ENCODE data around the gene VAC14.

DNA sequence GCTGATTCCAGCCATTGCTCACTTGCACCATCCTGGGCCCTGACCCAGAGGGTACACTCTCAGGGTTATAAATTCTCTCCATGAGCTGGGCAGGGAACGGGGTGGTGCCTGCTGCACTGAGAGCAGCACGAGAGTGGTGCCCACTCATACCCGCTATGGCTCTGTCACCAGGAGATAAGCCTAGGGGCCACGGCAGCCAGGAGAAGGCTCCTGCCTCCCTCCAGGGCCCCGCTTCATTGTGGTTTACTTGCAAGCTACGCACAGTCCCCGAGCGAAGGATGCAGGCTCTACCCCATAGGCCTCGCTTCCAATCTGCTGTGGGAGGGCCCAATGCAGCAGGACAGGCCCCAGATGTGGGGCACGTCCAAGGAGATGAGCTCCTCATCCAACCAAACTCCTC lies 48.5 kb downstream of the VAC14 start:
- TF ChIP-seq EZH2phosphoT487 (IDR thresholded peaks at IDR 0.05; ENCODE audit: borderline replicate concordance), result no peak
- TF ChIP-seq, protein P1, sequence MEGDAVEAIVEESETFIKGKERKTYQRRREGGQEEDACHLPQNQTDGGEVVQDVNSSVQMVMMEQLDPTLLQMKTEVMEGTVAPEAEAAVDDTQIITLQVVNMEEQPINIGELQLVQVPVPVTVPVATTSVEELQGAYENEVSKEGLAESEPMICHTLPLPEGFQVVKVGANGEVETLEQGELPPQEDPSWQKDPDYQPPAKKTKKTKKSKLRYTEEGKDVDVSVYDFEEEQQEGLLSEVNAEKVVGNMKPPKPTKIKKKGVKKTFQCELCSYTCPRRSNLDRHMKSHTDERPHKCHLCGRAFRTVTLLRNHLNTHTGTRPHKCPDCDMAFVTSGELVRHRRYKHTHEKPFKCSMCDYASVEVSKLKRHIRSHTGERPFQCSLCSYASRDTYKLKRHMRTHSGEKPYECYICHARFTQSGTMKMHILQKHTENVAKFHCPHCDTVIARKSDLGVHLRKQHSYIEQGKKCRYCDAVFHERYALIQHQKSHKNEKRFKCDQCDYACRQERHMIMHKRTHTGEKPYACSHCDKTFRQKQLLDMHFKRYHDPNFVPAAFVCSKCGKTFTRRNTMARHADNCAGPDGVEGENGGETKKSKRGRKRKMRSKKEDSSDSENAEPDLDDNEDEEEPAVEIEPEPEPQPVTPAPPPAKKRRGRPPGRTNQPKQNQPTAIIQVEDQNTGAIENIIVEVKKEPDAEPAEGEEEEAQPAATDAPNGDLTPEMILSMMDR (conservative IDR thresholded peaks at IDR 0.05; ENCODE audit: low read length), result no peak
